Stimulated activated CD8-positive, alpha-beta memory T cell treated with anti-CD3 and anti-CD28 coated beads, Interleukin-7, amount 100 ng/mL, for 24 hours (primary cell): ENCODE results near the gene ADAP2.
"Not testable (repeated sequence)": the region's sequence is repeated elsewhere in the genome, so short reads cannot be mapped to it uniquely, and the experiment has no call there.

ENCODE experiments used
- DNase-seq: peaks from one replicate; pipeline ENCODE4 v3.0.0-alpha.2; 2020; ENCODE audit warnings: low read depth

ADAP2 gene, protein sequence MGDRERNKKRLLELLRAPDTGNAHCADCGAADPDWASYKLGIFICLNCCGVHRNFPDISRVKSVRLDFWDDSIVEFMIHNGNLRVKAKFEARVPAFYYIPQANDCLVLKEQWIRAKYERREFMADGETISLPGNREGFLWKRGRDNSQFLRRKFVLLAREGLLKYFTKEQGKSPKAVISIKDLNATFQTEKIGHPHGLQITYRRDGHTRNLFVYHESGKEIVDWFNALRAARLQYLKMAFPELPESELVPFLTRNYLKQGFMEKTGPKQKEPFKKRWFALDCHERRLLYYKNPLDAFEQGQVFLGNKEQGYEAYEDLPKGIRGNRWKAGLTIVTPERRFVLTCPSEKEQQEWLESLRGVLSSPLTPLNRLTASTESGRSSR

DNA sequence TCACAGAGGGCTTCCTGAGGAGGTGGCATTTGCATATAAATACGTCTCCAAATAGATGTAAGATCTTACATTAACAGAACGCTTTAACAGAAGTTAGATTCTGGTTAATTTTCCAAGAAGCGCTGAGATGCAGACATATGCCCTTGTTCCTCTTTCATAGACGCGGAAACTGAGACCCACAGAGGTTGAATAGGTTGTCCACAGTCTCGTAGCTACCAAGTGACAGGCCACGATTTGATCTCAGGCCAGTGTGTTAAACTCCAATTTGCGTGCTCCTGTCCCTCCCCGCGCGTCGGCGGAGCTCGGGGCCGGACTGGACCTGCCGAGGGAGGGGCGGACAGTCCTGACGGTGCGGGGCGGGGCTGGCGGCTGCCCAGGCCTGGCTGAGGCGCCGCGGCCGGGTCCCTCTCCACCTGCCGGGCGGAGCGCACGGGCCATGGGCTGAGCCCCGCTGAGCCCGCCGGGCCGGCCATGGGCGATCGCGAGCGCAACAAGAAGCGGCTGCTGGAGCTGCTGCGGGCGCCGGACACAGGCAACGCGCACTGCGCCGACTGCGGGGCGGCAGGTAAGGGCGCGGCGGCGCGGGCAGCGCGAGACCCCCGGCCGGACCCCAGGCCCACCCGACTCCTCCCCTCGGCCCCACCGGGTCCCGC is at the start of gene ADAP2:
TSS of gene ADAP2 (plus strand) at position 402 of the 653 bp plus-strand sequence. CDS start at position 472, 70 bp downstream.
- no peak for DNase-seq

DNA sequence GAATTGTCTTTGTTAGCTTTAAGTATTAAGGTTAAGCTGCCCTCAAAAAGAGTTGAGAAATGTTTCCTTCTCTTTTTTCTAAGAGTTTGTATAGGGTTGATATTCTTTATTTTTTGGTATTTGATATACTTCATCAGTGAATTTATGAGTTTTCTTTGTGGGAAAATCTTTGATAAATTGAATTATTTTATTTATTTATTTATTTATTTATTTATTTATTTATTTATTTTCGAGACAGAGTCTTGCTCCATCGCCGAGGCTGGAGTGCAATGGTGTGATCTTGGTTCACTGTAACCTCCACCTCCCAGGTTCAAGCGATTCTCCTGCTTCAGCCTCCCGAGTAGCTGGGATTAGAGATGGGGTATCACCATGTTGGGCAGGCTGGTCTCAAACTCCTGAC is 35.6 kb upstream of the ADAP2 start:
- DNase-seq, result no peak

DNA sequence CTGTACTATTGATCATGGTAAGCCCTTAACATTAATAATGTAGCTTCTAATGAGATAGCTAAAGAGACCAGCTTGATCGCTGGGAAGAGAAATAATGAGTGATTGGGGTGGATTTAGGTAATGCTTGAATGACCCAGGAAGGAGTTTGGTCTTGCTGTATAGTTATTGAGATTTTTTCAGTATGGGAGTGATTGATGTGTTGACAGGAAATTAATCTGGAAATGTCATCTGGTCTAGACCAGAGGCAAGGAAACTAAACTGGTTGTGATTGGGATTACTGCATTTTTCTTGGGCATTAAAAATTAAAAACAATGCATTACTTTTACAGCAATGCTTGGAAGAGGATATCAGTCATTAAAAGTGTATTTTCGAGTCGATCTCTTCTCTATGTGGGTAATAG is 27.5 kb upstream of the ADAP2 start:
- no peak for DNase-seq

DNA sequence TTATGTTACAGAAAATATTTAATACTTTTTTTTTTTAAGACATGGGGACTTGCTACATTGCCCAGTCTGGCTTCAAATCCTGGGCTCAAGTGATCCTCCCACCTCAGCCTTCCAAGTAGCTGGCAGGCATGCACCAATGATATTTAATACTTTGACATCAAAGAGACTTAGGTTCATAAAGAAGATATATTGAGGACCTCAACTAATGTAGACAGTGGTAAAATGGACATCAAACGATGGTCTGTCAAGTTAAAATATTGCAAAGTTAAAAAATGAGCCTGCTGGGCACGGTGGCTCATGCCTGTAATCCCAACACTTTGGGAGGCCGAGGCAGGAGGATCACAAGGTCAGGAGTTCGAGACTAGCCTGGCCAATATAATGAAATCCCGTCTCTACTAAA is 24.4 kb upstream of the ADAP2 start:
- DNase-seq, result no peak

DNA sequence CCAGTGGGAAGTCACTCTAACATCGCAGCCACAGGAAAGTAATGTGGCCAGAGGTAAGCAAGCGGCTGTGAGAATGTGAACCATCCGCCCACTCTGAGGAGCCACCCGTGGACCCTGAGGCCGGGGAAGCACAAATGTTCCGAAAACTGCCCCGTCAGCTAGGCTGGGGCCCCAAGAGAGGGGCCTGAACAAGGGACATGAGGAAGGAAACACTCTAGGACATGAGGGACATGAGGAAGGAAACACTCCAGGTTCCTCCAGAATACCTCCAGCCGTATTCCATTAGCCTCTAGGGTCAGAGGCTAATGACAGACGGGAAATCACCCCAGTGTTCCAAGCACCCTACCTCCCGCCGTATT is 16.0 kb upstream of the ADAP2 start:
- no peak for DNase-seq

DNA sequence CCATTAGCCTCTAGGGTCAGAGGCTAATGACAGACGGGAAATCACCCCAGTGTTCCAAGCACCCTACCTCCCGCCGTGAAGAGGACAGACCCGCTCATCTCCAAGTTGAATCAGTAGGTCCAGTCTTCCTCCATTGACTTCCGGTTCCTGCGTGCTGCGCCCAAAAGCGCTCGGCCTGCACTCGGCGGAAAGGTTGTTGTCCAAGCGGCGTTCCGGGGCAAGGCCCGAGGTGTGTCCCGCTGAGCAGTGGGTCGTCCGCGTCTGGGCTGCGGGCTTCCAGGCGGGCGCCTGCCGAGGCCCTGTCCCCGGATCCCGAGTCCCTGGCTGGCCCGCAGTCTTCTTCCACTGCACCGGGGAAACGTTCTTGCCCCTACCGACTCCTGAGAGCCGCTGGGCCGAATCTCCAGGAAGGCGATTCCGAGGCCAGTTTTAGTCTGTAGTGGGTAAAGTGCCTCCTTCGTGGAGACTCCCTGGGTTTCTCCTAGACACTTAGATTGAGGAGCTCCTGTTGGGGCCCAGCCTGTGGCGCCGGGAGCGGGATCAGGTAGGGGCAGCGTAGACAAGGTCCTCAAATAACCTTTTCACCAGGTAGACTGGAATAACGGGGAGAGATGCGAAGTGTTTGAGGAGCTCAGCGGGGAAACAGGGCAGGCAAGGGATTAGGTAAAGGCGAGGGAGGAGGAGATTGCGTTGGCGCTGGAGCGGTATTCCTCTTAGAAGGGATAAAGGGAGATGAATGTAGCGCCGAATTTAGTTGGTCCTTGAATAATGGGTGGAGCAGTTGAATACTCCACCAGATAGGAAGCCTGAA is 15.4 kb upstream of the ADAP2 start, which contains the start of gene TEFM:
TSS of gene TEFM (minus strand) at position 138 of the 811 bp plus-strand sequence. CDS start at position 98, 40 bp downstream.
- peak; percentile 79 for DNase-seq

DNA sequence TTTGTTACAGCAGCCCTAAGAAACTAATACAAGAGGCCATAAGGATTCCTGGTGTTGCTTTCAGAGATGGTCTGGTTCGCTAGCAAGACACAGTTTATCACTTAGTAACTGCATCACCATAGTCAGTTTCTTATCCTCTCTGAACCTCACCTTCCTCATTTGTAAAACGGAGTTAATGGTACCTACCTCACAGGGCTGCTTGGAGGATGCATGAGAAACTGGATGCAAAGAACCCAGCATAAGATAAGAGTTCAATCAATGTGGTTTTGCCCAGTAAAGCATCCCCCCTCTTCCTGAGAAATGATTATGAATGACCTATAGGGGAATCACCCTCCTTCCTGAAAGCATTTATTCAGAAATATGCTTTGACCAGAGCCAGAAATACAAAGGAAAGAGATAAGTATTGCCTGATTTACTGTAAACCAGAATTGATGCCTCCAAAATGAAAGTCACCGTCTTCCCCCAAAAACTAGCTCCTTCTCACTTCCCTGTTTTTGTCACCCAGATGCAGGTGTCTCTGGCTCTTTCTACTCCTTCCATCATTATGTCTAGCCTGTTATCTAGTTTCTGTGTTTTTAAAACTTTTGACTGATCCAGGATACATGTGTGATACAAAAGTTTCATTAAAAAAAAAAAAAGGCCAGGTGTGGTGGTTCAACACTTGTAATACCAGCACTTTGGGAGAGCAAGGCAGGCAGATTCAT is 12.9 kb upstream of the ADAP2 start:
- DNase-seq, result no peak

DNA sequence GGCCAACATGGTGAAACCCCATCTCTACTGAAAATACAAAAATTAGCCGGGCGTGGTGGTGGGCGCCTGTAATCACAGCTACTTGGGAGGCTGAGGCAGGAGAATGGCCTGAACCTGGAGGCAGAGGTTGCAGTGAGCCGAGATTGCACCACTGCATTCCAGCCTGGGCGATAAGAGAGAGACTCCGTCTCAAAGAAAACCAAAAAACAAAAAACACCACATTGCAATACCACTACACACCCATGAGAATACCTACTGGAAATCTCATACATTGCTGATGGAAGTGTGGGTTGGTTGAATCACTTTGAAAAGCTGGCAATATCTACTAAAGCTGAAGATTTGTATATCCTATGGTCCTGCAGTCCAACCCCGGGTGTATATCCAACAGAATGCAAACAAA is 11.6 kb upstream of the ADAP2 start:
- not testable (repeated sequence) for DNase-seq

DNA sequence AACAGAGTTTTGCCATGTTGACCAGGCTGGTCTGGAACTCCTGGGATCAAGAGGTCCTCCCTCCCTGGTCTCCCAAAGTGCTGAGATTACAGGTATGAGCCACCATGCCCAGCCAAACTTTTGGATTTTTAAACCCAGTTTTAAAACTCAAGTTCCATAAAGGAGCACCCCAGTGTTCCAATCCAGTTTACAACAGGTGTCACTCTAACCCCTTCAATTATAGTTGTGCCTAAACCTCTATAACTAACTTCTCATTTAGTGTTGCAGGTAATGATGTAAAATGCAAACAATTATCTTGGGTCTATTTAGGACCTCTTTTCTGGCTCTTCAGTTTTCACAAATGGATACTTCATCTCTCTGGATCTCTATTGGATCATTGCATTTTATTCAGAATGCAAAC is 7.8 kb upstream of the ADAP2 start:
- DNase-seq, result no peak

DNA sequence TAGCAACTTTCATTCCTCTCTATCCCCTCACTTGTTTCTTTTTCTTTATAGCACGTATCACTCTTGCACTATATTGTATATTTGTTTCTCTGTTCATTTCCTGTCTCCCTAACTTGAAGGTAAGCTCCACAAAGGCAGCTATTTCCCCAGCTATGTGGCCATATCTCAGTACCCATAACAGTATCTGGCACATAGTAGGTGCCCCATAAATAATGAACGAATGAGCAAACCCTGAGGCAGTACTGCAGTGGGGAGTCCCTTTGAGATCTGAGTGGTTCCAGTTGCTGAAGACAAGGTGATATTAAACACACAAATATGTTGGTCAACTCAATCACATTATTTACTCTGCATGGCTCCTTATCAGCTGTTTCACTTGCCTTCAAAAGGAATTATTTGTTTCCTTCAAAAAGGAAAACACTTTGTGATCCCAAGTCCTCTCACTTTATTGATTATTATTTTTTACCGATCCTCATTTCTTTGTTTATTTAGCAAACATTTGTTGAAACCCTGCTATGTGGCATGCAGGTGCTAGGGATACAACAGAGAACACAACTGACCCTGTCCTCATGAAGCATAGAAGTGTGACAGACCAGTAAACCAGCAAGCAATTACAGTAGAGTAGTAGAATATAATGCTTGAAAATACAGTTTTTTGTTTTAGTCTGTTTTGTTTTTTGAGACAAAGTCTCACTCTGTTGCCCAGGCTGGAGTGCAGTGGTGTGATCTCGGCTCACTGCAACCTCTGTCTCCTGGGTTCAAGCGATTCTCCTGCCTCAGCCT is 5.7 kb upstream of the ADAP2 start:
- DNase-seq, result no peak

DNA sequence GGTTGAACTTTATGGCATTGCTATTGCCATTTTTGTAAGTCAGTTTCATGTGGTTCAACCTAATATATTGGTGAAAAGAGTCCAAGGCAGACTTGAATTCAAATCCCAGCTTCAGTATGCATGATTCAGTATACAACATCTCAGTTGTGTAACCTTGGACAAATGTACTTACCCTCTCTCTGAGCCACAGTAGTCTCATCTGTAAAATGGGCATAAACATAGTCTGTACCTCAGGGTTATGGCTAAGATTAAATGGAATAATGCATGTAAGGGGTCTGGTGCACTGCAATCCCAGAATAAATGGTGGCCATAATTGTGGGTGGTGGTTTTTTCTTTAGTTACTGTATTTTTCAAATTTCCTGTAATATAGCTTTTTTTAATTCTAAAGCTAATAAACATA is 4.7 kb upstream of the ADAP2 start:
- DNase-seq, result no peak

DNA sequence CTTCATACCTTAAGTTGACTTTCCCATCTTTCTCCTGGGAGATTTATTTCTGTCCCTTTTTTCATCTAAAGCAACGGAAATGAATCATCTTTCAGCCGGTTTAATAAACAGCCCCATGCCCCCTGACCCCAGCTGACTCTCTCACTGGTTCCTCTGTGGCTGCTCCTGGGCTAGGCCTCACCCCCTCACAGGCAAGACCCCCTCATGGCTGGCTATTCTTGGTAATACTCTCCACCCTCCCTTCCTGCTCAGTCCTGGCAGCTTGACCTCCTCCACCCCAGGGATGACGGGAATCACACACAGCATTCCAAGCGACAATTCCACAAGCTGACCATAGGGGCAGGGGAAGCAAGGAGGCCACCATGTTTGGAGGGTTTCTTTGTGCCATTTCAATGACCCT is 1.5 kb upstream of the ADAP2 start:
- no peak for DNase-seq

DNA sequence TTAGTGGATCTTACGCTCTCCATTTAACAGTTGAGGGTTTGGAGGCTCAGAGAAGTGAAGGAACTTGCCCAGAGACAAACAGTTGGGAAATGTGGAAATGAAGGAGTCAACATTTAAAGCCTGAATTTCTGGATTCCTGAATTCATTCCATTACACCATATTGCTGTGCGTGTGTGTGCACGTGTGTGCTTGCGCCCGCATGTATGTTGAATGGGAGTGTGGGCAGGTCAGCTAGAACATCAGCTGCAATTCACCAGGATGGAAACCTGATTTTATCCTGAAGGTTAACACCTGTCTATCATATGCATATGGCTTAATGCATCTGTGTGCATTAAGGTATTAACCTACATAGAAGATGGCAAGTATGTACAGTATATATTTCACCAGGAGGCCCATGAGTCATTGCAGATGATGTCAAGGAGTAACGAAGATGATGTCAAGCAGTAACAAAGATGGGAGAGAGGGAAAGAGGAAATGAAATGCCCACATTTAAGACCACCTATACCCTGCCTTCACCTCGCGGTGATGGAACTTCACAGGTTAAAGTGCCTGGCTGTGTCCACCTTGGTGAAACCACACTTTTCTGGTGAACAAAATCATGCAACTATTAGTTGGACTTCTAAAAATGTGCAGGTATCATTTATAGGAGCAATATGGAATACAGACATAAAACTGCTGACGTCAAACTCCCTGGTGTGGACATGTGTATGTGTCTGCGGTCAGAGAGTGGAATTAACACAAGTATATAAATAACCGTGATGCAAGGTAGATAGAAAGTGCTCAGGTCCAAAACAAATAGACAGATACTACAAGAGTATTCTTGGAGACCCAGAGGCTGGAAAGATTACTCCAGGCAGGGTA is 832 bp upstream of the ADAP2 start:
- no peak for DNase-seq

DNA sequence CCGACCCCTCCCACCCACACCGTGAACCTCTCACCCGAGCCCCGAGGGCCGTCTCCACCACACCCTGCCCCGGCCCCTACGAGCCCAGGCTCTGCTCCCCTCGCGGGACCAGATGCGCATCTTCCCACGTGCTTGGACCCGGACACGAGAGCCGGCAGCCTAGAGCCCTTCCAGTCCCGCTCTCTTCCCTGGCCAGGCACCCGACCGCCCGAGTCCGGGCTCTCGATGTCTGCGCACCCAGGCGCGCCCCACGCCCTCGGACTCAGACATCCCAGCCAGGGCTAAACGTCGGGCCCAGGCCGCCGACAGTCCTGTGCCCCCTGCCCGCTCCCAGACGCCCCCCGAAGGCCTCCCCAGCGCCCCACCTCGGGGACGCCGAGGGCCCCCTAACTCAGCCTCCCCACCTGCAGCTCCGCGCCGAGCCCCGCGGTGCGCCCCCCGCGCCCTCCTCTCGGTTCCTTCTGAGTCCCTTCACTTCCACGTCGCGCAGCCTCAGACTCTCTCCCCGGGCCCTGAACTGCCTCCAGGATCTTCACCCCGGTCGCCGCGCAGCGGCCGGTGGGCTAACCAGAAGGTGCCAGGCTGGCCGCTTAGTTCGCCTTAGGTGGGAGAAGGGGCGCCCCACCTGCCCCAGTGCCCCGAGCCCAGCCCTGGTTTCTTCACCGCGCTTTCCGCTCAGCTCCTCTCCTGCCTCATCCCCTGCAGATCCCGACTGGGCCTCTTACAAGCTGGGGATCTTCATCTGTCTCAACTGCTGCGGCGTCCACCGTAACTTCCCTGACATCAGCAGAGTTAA is 688 bp downstream of the ADAP2 start:
- DNase-seq, result no peak

DNA sequence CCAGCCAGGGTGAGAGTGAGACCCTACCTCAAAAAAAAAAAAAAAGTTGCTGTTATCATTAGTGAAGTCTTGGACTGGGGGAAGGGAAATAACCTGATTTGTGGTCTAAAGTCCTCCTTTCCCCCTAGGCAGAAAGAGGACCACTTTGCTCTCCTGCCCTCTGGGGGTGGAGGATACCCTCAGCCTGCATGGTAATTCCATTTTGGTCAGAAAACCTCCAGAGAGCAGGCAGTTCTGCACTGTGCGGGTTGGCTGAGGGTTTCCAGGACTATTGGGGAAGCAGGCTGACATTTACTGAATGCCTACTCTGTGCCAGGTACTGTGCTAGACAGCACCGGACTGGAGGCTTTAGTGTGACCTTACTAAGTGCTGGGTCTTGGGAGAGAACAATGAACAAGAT is 2.6 kb downstream of the ADAP2 start:
- DNase-seq, result no peak

DNA sequence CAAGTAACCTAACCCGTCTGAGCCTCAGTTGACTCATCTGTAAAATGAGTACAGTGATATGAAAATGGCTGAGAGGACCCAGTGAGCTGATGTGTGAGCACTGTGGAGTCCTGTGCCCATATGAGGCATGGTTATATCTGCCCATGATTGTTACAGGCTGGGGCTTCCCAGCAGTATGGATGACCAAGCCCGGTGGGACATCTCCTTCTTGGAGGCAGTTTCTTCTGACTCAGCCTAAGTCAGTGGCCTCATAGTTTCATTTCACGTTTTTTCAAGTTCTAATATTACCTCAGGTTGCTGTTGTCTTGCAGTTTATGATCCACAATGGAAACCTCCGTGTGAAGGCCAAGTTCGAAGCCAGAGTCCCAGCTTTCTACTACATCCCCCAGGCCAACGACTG is 4.8 kb downstream of the ADAP2 start:
- no peak for DNase-seq

DNA sequence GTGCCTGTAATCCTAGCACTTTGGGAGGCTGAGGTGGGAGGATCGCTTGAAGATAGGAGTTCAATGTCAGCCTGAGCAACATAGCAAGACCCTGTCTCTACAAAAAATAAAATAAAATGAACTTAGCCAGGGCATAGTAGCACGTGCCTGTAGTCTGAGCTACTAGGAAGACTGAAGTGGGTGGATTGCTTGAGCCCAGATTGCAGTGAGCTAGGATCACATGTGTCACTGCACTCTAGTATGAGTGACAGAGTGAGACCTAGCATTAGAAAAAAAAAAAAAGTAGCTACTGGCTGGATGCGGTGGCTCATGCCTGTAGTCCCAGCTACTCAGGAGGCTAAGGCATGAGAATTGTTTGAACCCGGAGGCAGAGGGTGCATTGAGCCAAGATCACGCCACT is 6.0 kb downstream of the ADAP2 start:
- DNase-seq, result no peak

DNA sequence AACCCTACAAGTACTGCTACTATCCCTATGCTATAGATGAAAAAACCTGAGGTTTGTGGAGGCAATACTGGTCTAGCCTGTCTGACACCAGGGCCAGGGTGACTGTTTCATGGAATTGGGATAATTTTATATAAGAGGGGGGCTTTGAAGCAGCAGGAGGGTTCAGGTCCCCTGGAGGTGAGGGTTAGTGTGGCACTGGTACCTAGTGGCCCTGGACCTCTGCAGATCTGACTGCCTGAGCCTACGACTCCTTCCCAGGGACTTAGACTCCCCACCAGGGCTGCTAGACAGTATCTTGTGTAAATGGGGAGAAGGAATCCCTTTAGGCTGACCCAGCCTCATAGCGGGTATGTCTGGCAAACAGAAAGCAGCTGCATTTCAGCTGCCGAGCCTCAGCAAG is 6.8 kb downstream of the ADAP2 start:
- DNase-seq, result no peak

DNA sequence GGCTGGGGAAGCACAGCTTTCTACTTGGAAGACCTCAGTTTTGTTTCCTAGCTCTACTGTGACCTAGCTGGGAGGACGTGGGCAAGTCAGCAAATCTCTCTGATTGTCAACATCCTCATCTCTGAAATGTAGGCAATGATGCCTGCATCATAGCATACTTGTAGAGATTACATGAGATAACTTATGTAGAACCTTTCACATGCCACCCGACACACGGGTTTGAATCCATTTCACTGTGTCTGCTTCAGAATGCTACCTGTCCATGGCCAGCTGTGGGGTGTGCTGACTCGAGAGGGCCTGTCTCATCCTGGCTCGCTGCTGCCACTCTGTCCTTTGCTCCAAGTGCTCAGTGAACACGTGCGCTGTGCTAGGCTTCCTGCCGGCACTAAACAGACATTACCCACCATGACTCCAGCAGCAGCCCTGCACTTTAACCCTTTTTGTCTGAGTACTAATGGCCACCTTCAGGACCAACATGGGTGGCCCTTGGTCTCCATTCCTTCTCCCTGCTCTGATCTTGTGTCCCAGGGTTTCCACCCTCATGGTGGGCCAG is 7.4 kb downstream of the ADAP2 start:
- DNase-seq, result no peak
